Endothelial cell of umbilical vein (primary cell): ENCODE data around the gene CROCC2. TPM values are rescaled to one million over a fixed set of nuclear protein-coding genes. Genes with fewer than 3 reads are reported as not detected.

Experiments
- BruUV-seq: library from RNA; stranded (reverse); fragments of 400-500 nt; replicated peaks from 2 replicates; lab custom pipeline; 2021; lab: Mats Ljungman, UMichigan
- CTCF ChIA-PET: fragments of 300-600, 350-600 bp; sonication (Branson Sonifier 250); formaldehyde crosslinking; loops from one replicate; lab custom pipeline; 2021; ENCODE audit warnings: antibody characterized with exemption, inconsistent platforms; lab: Charles Lee
- POLR2A ChIA-PET: fragments of 300-600, 350-600 bp; sonication (Branson Sonifier 250); formaldehyde crosslinking; loops from one replicate; lab custom pipeline; 2021; ENCODE audit warnings: antibody characterized with exemption, inconsistent platforms; lab: Charles Lee
- DNase-seq: peaks from one replicate; pipeline ENCODE4 v3.0.0-alpha.2; 2011; ENCODE audit warnings: low read depth, low spot score
- FAIRE-seq: peaks from 2 replicates; lab custom pipeline; 2011; peaks lifted over from hg19 to GRCh38; lab: Jason Lieb, UNC
- H2AFZ ChIP-seq: 2 replicates; pipeline ENCODE4 v1.6.0; 2012; ENCODE audit warnings: low read depth, low read length, control low read depth, inconsistent platforms
- H3K27ac ChIP-seq: 2 replicates; pipeline ENCODE4 v1.5.1; 2011; ENCODE audit warnings: low read depth, mild to moderate bottlenecking, control low read depth, low read length, moderate library complexity; ENCODE audit not compliant: insufficient read depth
- H3K27me3 ChIP-seq, 2 experiments: 2 replicates each; pipeline versions ENCODE4 v1.6.0 to v1.6.1; 2011; ENCODE audit warnings: low read length in 2 of 2, mixed read lengths in 1 of 2; ENCODE audit not compliant: control insufficient read depth in 2 of 2, insufficient read depth in 2 of 2
- H3K36me3 ChIP-seq, 2 experiments: 2 replicates in 1 of 2; 3 replicates in 1 of 2; pipeline ENCODE4 v1.5.1; 2011; ENCODE audit warnings: low read length in 2 of 2, mild to moderate bottlenecking in 1 of 2, moderate library complexity in 1 of 2; ENCODE audit not compliant: control insufficient read depth in 2 of 2, insufficient read depth in 2 of 2; ENCODE audit errors: extremely low read depth in 1 of 2
- H3K4me1 ChIP-seq: 3 replicates; pipeline ENCODE4 v1.5.1; 2011; ENCODE audit warnings: mild to moderate bottlenecking, low read length; ENCODE audit not compliant: control insufficient read depth, insufficient read depth; ENCODE audit errors: extremely low read depth
- H3K4me2 ChIP-seq: 2 replicates; pipeline ENCODE4 v1.6.1; 2011; ENCODE audit warnings: low read length, control low read depth, mixed read lengths; ENCODE audit not compliant: insufficient read depth
- H3K4me3 ChIP-seq, 3 experiments: fragments of 200-600 bp in 1 of 3; sonication (generic), shearing (Covaris generic) in 1 of 3; replicated peaks in 1 of 3; 2 replicates each; pipeline ENCODE4 v1.5.1; 2011 to 2016; ENCODE audit warnings: control low read depth in 3 of 3, low read length in 3 of 3, mild to moderate bottlenecking in 2 of 3, inconsistent platforms in 1 of 3, low read depth in 1 of 3, moderate library complexity in 1 of 3; ENCODE audit not compliant: insufficient read depth in 1 of 3
- H3K79me2 ChIP-seq: 2 replicates; pipeline ENCODE4 v1.6.0; 2012; ENCODE audit warnings: low read length, inconsistent platforms; ENCODE audit not compliant: control insufficient read depth, insufficient read depth
- H3K9ac ChIP-seq: replicated peaks from 2 replicates; pipeline ENCODE3; 2011; ENCODE audit warnings: low read length, control low read depth; ENCODE audit not compliant: insufficient read depth; ENCODE audit errors: extremely low read depth
- H3K9me1 ChIP-seq: replicated peaks from 3 replicates; pipeline ENCODE4 v1.6.0; 2011; ENCODE audit warnings: mild to moderate bottlenecking, low read length; ENCODE audit not compliant: control insufficient read depth, insufficient read depth; ENCODE audit errors: extremely low read depth
- H3K9me3 ChIP-seq: replicated peaks from 2 replicates; pipeline ENCODE4 v1.5.1; 2012; ENCODE audit warnings: low read length, inconsistent platforms; ENCODE audit not compliant: control insufficient read depth, insufficient read depth
- H4K20me1 ChIP-seq: replicated peaks from 2 replicates; pipeline ENCODE3; 2011; ENCODE audit warnings: mild to moderate bottlenecking, low read length; ENCODE audit not compliant: control insufficient read depth, insufficient read depth; ENCODE audit errors: extremely low read depth
- CTCF ChIP-seq, 2 donors: IDR thresholded peaks; 1 replicate in 1 of 2; 2 replicates in 1 of 2; pipeline ENCODE4 v1.5.1; 2011; ENCODE audit warnings: low read length in 2 of 2, mild to moderate bottlenecking in 2 of 2, moderate library complexity in 2 of 2, control low read depth in 1 of 2, inconsistent platforms in 1 of 2, low read depth in 1 of 2; ENCODE audit not compliant: insufficient read depth in 1 of 2; ENCODE audit errors: extremely low read depth in 1 of 2
- EZH2 ChIP-seq: IDR thresholded peaks from 2 replicates; pipeline ENCODE4 v1.6.1; 2012; ENCODE audit warnings: borderline replicate concordance, low read depth, mild to moderate bottlenecking, moderate library complexity, low read length, inconsistent platforms; ENCODE audit not compliant: severe bottlenecking
- FOS ChIP-seq: IDR thresholded peaks from 2 replicates; pipeline ENCODE4 v1.6.1; 2011; ENCODE audit warnings: mild to moderate bottlenecking, low read length, moderate library complexity, borderline replicate concordance; ENCODE audit not compliant: insufficient read depth
- GATA2 ChIP-seq: IDR thresholded peaks from 2 replicates; pipeline ENCODE4 v1.7.0; 2011; ENCODE audit warnings: low read depth, mild to moderate bottlenecking, moderate library complexity, mixed read lengths, low read length; ENCODE audit not compliant: insufficient read length, insufficient read depth
- JUN ChIP-seq: IDR thresholded peaks from 2 replicates; pipeline ENCODE4 v1.6.1; 2011; ENCODE audit warnings: borderline replicate concordance, low read depth; ENCODE audit not compliant: insufficient read length, insufficient read depth
- MAX ChIP-seq: IDR thresholded peaks from 2 replicates; pipeline ENCODE4 v1.6.1; 2011; ENCODE audit not compliant: insufficient read depth, insufficient read length
- MYC ChIP-seq: IDR thresholded peaks from one replicate; pipeline ENCODE4 v1.6.1; 2011; ENCODE audit warnings: mild to moderate bottlenecking, low read depth, low read length
- POLR2A ChIP-seq: IDR thresholded peaks from 2 replicates; pipeline ENCODE4 v1.6.1; 2012; ENCODE audit warnings: low read depth, mild to moderate bottlenecking, control low read depth, low read length
- POLR2AphosphoS5 ChIP-seq: IDR thresholded peaks from 2 replicates; pipeline ENCODE4 v1.6.1; 2012; ENCODE audit warnings: low read depth, mild to moderate bottlenecking, control low read depth, low read length, moderate library complexity; ENCODE audit not compliant: insufficient read depth
- dilution Hi-C: fragments of 300-500 bp; cut with MboI; formaldehyde crosslinking; loops from one replicate; pipeline ENCODE4 v1.15.0; 2019; ENCODE audit warnings: low sequenced_read_pairs; ENCODE audit not compliant: extremely low pct_ligation_motif_present
- intact Hi-C: fragments of 100-400 bp; cut with micrococcal nuclease; formaldehyde crosslinking; loops from one replicate; pipeline ENCODE4 v1.10.0; 2022
- polyA plus RNA-seq, 4 experiments: library from polyadenylated mRNA; depleted of rRNA in 3 of 4; stranded (reverse) in 3 of 4; unstranded in 1 of 4; fragments of >200 nt; gene quantifications; 2 replicates each; pipeline versions ENCODE4 v1.2.1 to v1.2.3, GENCODE V29; 2011 to 2012; ENCODE audit warnings: missing spikeins in 1 of 4
- total RNA-seq: library from RNA; stranded (reverse); gene quantifications from 2 replicates; pipeline ENCODE4 v1.2.3, GENCODE V29; 2021

The CROCC2 gene
- total and polyA plus RNA-seq, 2 donors (not counting 3 experiments of a cell fraction or from before 2014, with no cell fraction given): not detected

- DNase-seq (no peak), FAIRE-seq (no peak)
- H3K27me3 ChIP-seq: no peaks in the 10 kb centered on the region
- no peak for TF ChIP-seq CTCF (IDR thresholded peaks at IDR 0.05; ENCODE audit: extremely low read depth in 1 of 2, insufficient read depth in 1 of 2, low read depth in 1 of 2, low read length in 2 of 2)
- no peak for TF ChIP-seq MYC
- TF ChIP-seq FOS: no peak
- TF ChIP-seq JUN: no peak
- TF ChIP-seq EZH2: no peak
- no peak for TF ChIP-seq POLR2A
- TF ChIP-seq GATA2: no peak
- no peak for TF ChIP-seq POLR2AphosphoS5
- TF ChIP-seq MAX: no peak
- CTCF ChIA-PET: no interaction called here
- no peak overlapping the region for H3K4me2 ChIP-seq
- peaks cover 12% of the 10 kb centered on the region for H3K79me2 ChIP-seq
- intact Hi-C loops: no loop called here
- H3K27ac ChIP-seq: no peak overlapping the region
- H3K9me3 ChIP-seq: no peaks in the 10 kb centered on the region
- BruUV-seq: no TSS peak
- H3K9me1 ChIP-seq: no peaks in the 10 kb centered on the region
- H3K9ac ChIP-seq: no peak overlapping the region
- POLR2A ChIA-PET: no interaction called here
- H3K4me1 ChIP-seq: peaks cover 4% of the 10 kb centered on the region
- no peaks in the 10 kb centered on the region for H3K36me3 ChIP-seq
- dilution Hi-C loops: no loop called here
- H2AFZ ChIP-seq: no peak overlapping the region
- H4K20me1 ChIP-seq: no peaks in the 10 kb centered on the region
- no peak overlapping the region for H3K4me3 ChIP-seq
Measured at GRCh38 chr2:241003830-241004564, 97.9 kb downstream of the CROCC2 start.
